K562 treated with DMSO at 1 percent for 4 hours (cell line): ENCODE data around the gene GPR160. TPM values are rescaled to one million over a fixed set of nuclear protein-coding genes. Genes with fewer than 3 reads are reported as not detected.

Experiments used
- total RNA-seq: library from RNA; unstranded; fragments of 300-600 nt; gene quantifications from 2 replicates; pipeline ENCODE4 v1.2.3, GENCODE V29; 2022; ENCODE audit not compliant: insufficient read depth

Gene GPR160
- 4.7 and 5.5 TPM in 2 replicates for total RNA-seq

GRCh38 chr3:170037463-170038433 lies at the start of gene GPR160:
Gene GPR160, plus strand, starts transcription at chr3:170037995. Its CDS starts 45,978 bp downstream, at chr3:170083973.

Other genes with a start within 250 kb of the GPR160 start
- not detected in 2 replicates for gene LRRIQ4, start 225.1 kb upstream of the GPR160 start, total RNA-seq
- gene LRRC34, start 225.1 kb upstream of the GPR160 start, total RNA-seq, result not detected in 2 replicates
- gene LRRC31, start 168.1 kb upstream of the GPR160 start, total RNA-seq, result not detected in 2 replicates
- gene SAMD7, start 126.4 kb upstream of the GPR160 start, total RNA-seq, result not detected in 2 replicates
- gene SEC62, start 71.2 kb upstream of the GPR160 start, total RNA-seq, result 36.3 and 39.7 TPM in 2 replicates
- 16.6 and 16.7 TPM in 2 replicates for gene PHC3, start 143.7 kb downstream of the GPR160 start, total RNA-seq
- 18.5 and 19.1 TPM in 2 replicates for gene PRKCI, start 184.4 kb downstream of the GPR160 start, total RNA-seq